Ascending aorta (tissue), 2 donors: ENCODE results near the gene CMTM2. TPM values are rescaled to one million over a fixed set of nuclear protein-coding genes. Genes with fewer than 3 reads are reported as not detected.

Source experiments
- DNase-seq, 2 donors: peaks; one replicate each; pipeline ENCODE4 v3.0.0-alpha.2; 2019; ENCODE audit warnings: low spot score in 2 of 2
- H3K27ac ChIP-seq, 2 donors: fragments of 200-600 bp; sonication (generic); one replicate each; pipeline ENCODE4 v1.5.1; 2016 to 2017; ENCODE audit warnings: mild to moderate bottlenecking in 1 of 2
- H3K27me3 ChIP-seq: fragments of 200-600 bp; sonication (generic); one replicate; pipeline ENCODE4 v1.5.1; 2017
- H3K36me3 ChIP-seq, 2 donors: fragments of 200-600 bp; sonication (generic); one replicate each; pipeline ENCODE4 v1.5.1; 2016
- H3K4me1 ChIP-seq, 2 donors: fragments of 200-600 bp; sonication (generic); one replicate each; pipeline ENCODE4 v1.5.1; 2016 to 2017; ENCODE audit warnings: mild to moderate bottlenecking in 1 of 2
- H3K4me3 ChIP-seq, 2 donors: fragments of 200-600 bp; sonication (generic); one replicate each; pipeline ENCODE4 v1.5.1; 2016 to 2017; ENCODE audit warnings: mild to moderate bottlenecking in 1 of 2
- H3K9me3 ChIP-seq, 2 donors: fragments of 200-600 bp; sonication (generic); one replicate each; pipeline ENCODE4 v1.5.1; 2016
- CTCF ChIP-seq, 3 experiments: fragments of 200-600 bp in 2 of 3; fragments of 450-650 bp in 1 of 3; sonication (generic) in 2 of 3; IDR thresholded peaks; one replicate each; pipeline ENCODE4 v1.5.1; 2016 to 2019; ENCODE audit warnings: antibody characterized with exemption in 3 of 3, mild to moderate bottlenecking in 1 of 3, moderate library complexity in 1 of 3
- intact Hi-C: fragments of 100-400 bp; cut with DNase I; formaldehyde crosslinking; loops from one replicate; pipeline ENCODE4 v1.15.1; 2023
- total RNA-seq: library from RNA; depleted of rRNA; stranded (reverse); fragments of >200 nt; gene quantifications from one replicate; pipeline ENCODE4 v1.1.0, GENCODE V29; 2016

The CMTM2 gene
- total RNA-seq, 1 donor from 2014 or later, result not detected

- no peaks in the 10 kb centered on the region for H3K36me3 ChIP-seq
- H3K9me3 ChIP-seq, result no peaks in the 10 kb centered on the region
- H3K4me1 ChIP-seq, result peaks cover 0 to 14% of the 10 kb centered on the region in 2 donors
- intact Hi-C loops, result loop anchor here (2.0 kb wide), 1 partner anchor 55 kb away; no protein-coding TSS in a partner anchor
- peak in 1 of 2 donors; percentile 80 for DNase-seq
- no peak for TF ChIP-seq CTCF (IDR thresholded peaks at IDR 0.05)
- H3K27ac ChIP-seq, result peak overlapping the region; percentile 93
- H3K4me3 ChIP-seq, result peak overlapping the region; percentile 66 to 91
- no peaks in the 10 kb centered on the region for H3K27me3 ChIP-seq
Observed at GRCh38 chr16:66603537-66604375, 24.5 kb downstream of the CMTM2 start.

DNA sequence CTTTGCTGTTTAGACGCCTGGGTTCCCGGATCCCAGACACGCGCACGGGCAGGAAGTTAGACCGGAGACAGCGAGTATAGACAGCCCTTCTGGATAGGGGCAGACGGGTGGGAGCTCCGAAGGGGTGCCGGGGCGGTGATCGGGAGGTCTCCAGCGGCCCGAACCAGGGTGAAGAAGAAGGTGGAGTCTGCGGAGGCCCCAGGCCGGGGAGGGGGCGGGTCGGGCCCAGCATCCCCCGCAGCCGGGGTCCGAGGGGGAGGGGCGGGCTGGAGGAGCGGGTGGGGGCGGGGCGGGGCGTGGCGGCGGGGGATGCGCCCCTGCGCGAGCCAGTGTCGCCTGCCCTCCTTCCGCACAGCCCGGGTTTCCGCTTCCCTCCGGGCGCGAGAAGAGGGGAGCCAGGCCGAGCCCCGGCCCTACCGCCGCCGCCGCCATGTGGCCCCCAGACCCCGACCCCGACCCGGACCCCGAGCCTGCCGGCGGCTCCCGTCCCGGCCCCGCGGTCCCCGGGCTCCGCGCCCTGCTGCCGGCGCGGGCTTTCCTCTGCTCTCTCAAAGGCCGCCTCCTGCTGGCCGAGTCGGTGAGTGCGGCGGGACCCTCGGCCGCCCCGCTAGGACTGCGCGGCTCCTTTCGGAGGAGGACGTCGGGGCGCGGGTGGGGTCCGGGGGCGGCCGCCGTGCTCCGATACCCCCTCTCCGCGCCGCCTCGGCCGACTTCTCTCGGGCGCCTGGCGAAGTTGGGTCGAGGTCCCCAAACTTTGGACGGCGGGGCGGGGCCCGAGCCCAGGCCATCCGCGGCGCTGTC is 25.3 kb downstream of the CMTM2 start, which contains the start of gene CMTM3:
CMTM3 (plus strand) TSS at position 329 of the 801 bp plus-strand sequence; CDS start at position 431, 102 bp downstream.
- peak in 1 of 2 donors; percentile 83 for DNase-seq
- peak; percentile 80 to 87 (median 83) for TF ChIP-seq CTCF (IDR thresholded peaks at IDR 0.05)
- H3K27ac ChIP-seq, result peak within 1 kb of the TSS; percentile 93
- intact Hi-C loops, result loop anchor here (1.0 to 5.0 kb wide), 5 partner anchors 56 to 263 kb away; partner anchors contain the start of gene DYNC1LI2
- H3K4me1 ChIP-seq, result peaks cover 0 to 18% of the 10 kb centered on the region in 2 donors
- H3K36me3 ChIP-seq, result peaks cover 0 to 7% of the 10 kb centered on the region in 2 donors
- H3K27me3 ChIP-seq, result no peaks in the 10 kb centered on the region
- H3K9me3 ChIP-seq, result no peaks in the 10 kb centered on the region
- peak within 1 kb of the TSS; percentile 66 to 91 for H3K4me3 ChIP-seq

GRCh38 chr16:66605177-66605978 is 26.1 kb downstream of the CMTM2 start:
- DNase-seq, result peak in 1 of 2 donors; percentile 82
- TF ChIP-seq CTCF (IDR thresholded peaks at IDR 0.05), result no peak
- H3K4me1 ChIP-seq, result peaks cover 0 to 18% of the 10 kb centered on the region in 2 donors
- peak overlapping the region; percentile 93 for H3K27ac ChIP-seq
- H3K36me3 ChIP-seq, result peaks cover 7 to 15% of the 10 kb centered on the region in 2 donors
- no peaks in the 10 kb centered on the region for H3K9me3 ChIP-seq
- H3K4me3 ChIP-seq, result peak overlapping the region; percentile 66 to 91
- intact Hi-C loops, result loop anchor here (1.0 to 5.0 kb wide), 5 partner anchors 57 to 262 kb away; partner anchors contain the start of gene DYNC1LI2
- no peaks in the 10 kb centered on the region for H3K27me3 ChIP-seq

DNA sequence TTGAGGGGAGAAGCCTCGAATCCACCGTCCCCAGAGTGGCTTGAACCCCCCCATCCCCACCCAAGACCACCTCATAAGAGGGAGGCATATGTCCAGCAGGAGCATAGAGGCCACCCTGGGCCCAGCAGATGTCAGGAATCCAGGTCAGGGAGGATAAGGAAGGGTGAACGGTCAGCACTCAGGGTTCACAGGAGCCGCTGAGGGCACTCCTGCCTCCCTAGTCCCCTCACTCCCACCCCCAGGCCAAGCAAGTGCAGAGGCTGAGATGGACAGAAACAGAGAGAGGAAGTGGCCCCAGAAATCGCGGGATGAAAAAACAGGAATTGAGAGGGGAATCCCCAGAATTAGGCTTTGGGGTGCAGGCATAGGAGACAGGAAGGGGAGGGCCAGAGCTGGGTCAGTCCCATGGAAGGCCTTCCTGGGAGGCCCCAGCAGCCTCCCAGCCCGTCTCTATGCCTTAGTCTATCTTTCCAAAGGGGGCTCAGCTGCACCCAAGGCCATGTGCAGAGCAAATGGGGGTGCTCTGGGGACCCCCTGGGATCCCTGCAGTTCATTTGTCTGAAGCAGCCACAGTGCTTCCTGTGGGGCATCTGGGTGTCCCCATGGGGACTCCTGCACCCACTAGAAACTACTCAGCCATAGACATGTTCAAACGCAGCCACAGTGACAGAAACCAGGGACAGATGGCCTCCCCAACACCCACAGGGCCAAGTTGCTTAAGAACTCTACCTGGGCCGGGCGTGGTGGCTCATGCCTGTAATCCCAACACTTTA is 26.9 kb downstream of the CMTM2 start:
- Histone ChIP-seq H3K9me3 (no peaks in the 10 kb centered on the region), H3K4me3 (peak overlapping the region; percentile 66 to 91), H3K4me1 (peaks cover 0 to 18% of the 10 kb centered on the region in 2 donors), H3K36me3 (peaks cover 11 to 22% of the 10 kb centered on the region in 2 donors), H3K27ac (peak overlapping the region; percentile 93), H3K27me3 (no peaks in the 10 kb centered on the region)
- no peak for DNase-seq
- no peak for TF ChIP-seq CTCF (IDR thresholded peaks at IDR 0.05)
- intact Hi-C loops, result loop anchor here (1.0 to 5.0 kb wide), 5 partner anchors 57 to 261 kb away; partner anchors contain the start of gene DYNC1LI2
